AG04449 (cell line): ENCODE measurements around the gene SPON2.

Experiments used
- CTCF ChIA-PET: fragments of 350-600 bp; formaldehyde crosslinking; extraction: SDS; loops from one replicate; lab custom pipeline; 2021; ENCODE audit warnings: antibody characterized with exemption; lab: Yijun Ruan, JAX
- POLR2A ChIA-PET: fragments of 400-600, 350-600 bp; formaldehyde crosslinking; extraction: SDS; loops from one replicate; lab custom pipeline; 2020; ENCODE audit warnings: antibody characterized with exemption, inconsistent platforms; lab: Yijun Ruan, JAX
- DNase-seq: peaks from one replicate; pipeline ENCODE4 v3.0.0-alpha.2; 2010; ENCODE audit warnings: low read depth, low spot score
- H3K4me3 ChIP-seq: 2 replicates; pipeline ENCODE4 v1.5.1; 2011; ENCODE audit warnings: low read depth, mild to moderate bottlenecking, control low read depth, low read length
- TF ChIP-seq, protein P1 (sequence below): IDR thresholded peaks from one replicate; pipeline ENCODE4 v1.5.1; 2011; ENCODE audit warnings: mild to moderate bottlenecking, moderate library complexity, low read length, control low read depth, inconsistent platforms; ENCODE audit not compliant: insufficient read depth; ENCODE audit errors: missing control alignments

The SPON2 gene

DNA sequence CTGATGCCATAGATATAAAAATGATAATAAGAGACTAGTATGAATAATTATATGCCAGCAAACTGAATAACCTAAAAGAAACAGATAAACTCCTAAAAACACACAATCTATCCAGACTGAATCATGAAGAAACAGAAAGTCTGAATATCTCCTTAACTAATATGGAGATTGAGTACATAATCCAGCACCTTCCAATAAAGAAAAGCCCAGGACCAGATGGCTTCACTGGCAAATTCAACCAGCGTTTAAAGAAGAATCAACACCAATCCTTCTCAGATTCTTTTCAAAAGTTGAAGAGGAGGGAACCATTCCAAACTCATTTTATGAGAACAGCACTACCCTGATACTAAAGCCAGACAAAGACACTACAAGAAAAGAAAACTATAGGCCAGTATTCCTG, 32.5 kb downstream of the SPON2 start:
- ChIA-PET CTCF (interaction anchor here (1.0 kb wide), 1 partner anchor 9 kb away, joined by 3 read pairs; no protein-coding TSS in a partner anchor), POLR2A (no interaction called here)
- no peak overlapping the region for H3K4me3 ChIP-seq
- no peak for DNase-seq
- TF ChIP-seq, protein P1, sequence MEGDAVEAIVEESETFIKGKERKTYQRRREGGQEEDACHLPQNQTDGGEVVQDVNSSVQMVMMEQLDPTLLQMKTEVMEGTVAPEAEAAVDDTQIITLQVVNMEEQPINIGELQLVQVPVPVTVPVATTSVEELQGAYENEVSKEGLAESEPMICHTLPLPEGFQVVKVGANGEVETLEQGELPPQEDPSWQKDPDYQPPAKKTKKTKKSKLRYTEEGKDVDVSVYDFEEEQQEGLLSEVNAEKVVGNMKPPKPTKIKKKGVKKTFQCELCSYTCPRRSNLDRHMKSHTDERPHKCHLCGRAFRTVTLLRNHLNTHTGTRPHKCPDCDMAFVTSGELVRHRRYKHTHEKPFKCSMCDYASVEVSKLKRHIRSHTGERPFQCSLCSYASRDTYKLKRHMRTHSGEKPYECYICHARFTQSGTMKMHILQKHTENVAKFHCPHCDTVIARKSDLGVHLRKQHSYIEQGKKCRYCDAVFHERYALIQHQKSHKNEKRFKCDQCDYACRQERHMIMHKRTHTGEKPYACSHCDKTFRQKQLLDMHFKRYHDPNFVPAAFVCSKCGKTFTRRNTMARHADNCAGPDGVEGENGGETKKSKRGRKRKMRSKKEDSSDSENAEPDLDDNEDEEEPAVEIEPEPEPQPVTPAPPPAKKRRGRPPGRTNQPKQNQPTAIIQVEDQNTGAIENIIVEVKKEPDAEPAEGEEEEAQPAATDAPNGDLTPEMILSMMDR, result no peak

DNA sequence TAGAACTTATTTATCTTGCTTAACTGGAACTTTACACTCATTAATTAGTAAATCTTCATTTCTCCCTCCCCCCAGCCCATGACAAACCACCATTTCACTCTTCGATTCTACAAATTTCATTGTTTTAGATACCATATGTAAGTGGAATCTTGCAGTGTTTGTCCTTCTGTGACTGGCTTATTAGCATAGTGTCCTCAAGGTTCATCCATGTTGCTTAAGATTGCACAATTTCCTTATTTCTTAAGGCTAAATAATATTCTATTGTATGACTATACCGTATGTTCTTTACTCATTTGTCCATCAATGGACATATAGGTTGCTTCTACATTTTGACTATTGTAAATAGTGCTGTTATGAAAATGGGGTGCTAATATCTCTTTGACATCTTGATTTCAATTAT, 34.5 kb downstream of the SPON2 start:
- CTCF ChIA-PET, result interaction anchor here (0.7 to 1.8 kb wide), 5 partner anchors 9 to 172 kb away, joined by 3 to 4 read pairs (median 3); no protein-coding TSS in a partner anchor
- POLR2A ChIA-PET, result no interaction called here
- TF ChIP-seq, protein P1, result no peak
- DNase-seq, result no peak
- no peak overlapping the region for H3K4me3 ChIP-seq

DNA sequence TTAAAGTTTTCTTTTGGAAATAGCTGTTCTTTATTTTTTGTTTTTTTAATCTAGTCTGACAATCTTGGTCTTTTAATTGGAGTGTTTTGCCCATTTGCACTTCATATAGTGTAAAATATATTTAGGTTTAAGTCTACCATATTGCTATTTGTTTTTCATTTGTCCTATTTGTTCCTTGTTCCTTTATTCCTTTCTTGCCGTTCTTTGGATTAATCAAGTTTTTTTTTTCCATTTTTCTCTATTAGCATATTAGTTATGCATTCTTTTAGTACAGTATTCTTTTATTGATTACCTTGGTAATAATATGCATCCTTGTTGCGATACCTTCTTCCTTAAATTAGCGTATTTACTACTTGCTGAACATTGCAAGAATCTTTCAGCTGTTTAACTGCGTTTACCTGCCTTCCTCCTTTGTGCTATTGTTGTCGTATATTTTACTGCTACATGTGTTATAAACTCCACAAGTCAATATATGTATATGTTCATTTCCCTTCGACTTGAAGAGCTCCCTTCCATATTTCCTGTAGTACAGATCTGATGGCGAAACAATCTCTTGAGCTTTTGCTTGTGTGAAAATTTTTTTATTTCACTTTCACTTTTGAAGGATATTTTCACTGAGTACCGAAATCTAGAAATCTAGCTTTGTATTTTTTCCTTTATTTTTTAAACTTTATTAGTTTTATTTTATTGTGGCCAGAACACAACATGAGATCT, 35.2 kb downstream of the SPON2 start:
- no peak for DNase-seq
- CTCF ChIA-PET, result interaction anchor here (0.7 to 1.8 kb wide), 7 partner anchors 8 to 376 kb away, joined by 3 to 4 read pairs (median 3); no protein-coding TSS in a partner anchor
- no peak overlapping the region for H3K4me3 ChIP-seq
- POLR2A ChIA-PET, result no interaction called here
- TF ChIP-seq, protein P1, result no peak

DNA sequence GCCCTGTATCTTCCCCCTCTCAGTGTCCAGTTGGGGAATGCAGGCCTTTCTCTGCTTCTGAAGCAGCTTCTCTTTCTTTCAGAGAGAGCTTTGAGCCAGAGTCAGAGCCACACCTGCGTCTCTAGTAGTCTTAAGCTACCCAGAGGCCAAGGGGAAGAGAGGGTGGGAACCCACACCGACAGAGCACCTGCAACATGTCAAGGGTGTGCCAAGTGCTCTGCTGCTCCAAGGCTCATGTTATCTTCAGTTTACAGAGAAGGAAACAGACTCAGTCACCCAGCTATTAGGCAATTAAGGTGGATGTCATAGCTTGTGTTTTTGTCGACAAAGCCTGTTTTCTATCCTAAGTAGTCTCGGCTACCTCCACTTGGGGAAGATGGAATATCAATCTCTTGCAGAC, 36.3 kb downstream of the SPON2 start:
- TF ChIP-seq, protein P1, result no peak
- H3K4me3 ChIP-seq, result no peak overlapping the region
- no peak for DNase-seq
- CTCF ChIA-PET, result interaction anchor here (0.7 to 1.1 kb wide), 2 partner anchors 150 to 377 kb away, joined by 3 read pairs; no protein-coding TSS in a partner anchor
- POLR2A ChIA-PET, result no interaction called here

DNA sequence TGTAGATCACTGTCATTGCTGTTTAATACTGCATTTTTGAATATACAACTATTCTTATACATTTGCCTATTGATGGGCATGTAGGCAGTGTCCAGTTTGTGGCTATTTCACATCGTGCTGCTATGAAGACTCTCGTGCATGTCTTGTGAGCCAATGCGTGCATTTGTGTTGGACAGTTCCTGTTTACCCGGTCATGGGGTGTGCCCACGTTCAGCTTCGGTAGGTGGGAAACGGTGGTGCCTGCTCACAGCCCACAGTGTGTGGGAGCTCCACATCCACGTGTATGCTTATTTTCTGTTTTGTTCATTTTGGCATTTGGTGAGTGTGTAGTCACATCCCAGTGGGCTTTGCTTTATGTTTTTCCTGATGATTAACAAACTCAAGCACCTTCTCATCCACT, 39.4 kb downstream of the SPON2 start:
- POLR2A ChIA-PET, result no interaction called here

More for the DNA sequence above, 39.4 kb downstream of the SPON2 start:
- CTCF ChIA-PET, result interaction anchor here (5.2 to 8.2 kb wide), 3 partner anchors 15 to 221 kb away, joined by 59 to 145 read pairs (median 99); partner anchors contain the start of gene RNF212
- no peak overlapping the region for H3K4me3 ChIP-seq
- DNase-seq, result no peak
- TF ChIP-seq, protein P1, result no peak
